ENCODE results near the gene TPX2.

Gene TPX2

GRCh38 chr20:31747640-31748039 lies 8.6 kb downstream of the TPX2 start:
- no peak for TF ChIP-seq CTCF (conservative IDR thresholded peaks at IDR 0.05; ENCODE audit: low read depth, low read length)
- H3K4me3 ChIP-seq (ENCODE audit: low read length), result no peak overlapping the region
- no peak for DNase-seq (ENCODE audit: low read depth)

GRCh38 chr20:31749223-31749622 lies 10.1 kb downstream of the TPX2 start:
- DNase-seq (ENCODE audit: low read depth), result no peak
- H3K4me3 ChIP-seq (ENCODE audit: low read length), result no peak overlapping the region
- TF ChIP-seq CTCF (conservative IDR thresholded peaks at IDR 0.05; ENCODE audit: low read depth, low read length), result no peak

- TF ChIP-seq CTCF (conservative IDR thresholded peaks at IDR 0.05; ENCODE audit: low read depth, low read length), result no peak
Measured at GRCh38 chr20:31751126-31751525, 12.0 kb downstream of the TPX2 start.

GRCh38 chr20:31757254-31757653 lies 18.2 kb downstream of the TPX2 start:
- no peak overlapping the region for H3K4me3 ChIP-seq (ENCODE audit: low read length)
- TF ChIP-seq CTCF (conservative IDR thresholded peaks at IDR 0.05; ENCODE audit: low read depth, low read length), result no peak
- DNase-seq (ENCODE audit: low read depth), result no peak

More at GRCh38 chr20:31751126-31751525, 12.0 kb downstream of the TPX2 start:
- peak; percentile 83 for DNase-seq (ENCODE audit: low read depth)
- H3K4me3 ChIP-seq (ENCODE audit: low read length), result no peak overlapping the region

- TF ChIP-seq CTCF (conservative IDR thresholded peaks at IDR 0.05; ENCODE audit: low read depth, low read length), result no peak
- no peak for DNase-seq (ENCODE audit: low read depth)
- H3K4me3 ChIP-seq (ENCODE audit: low read length), result no peak overlapping the region
Measured at GRCh38 chr20:31758521-31758920, 19.4 kb downstream of the TPX2 start.

- no peak overlapping the region for H3K4me3 ChIP-seq (ENCODE audit: low read length)
- no peak for DNase-seq (ENCODE audit: low read depth)
- TF ChIP-seq CTCF (conservative IDR thresholded peaks at IDR 0.05; ENCODE audit: low read depth, low read length), result no peak
Measured at GRCh38 chr20:31758991-31759390, 19.9 kb downstream of the TPX2 start.

GRCh38 chr20:31759836-31760518 lies 20.9 kb downstream of the TPX2 start:
- H3K4me3 ChIP-seq (ENCODE audit: low read length), result no peak overlapping the region
- no peak for TF ChIP-seq CTCF (conservative IDR thresholded peaks at IDR 0.05; ENCODE audit: low read depth, low read length)
- DNase-seq (ENCODE audit: low read depth), result no peak

All from retinal pigment epithelial cell (primary cell).